Iris pigment epithelial cell (primary cell): Measurements from ENCODE around the gene SERTAD4.
"Not testable (repeated sequence)": the region's sequence is repeated elsewhere in the genome, so short reads cannot be mapped to it uniquely, and the experiment has no call there.

Experiments used
- DNase-seq: peaks from one replicate; pipeline ENCODE4 v3.0.0-alpha.2; 2011; ENCODE audit warnings: low read depth

SERTAD4 gene

GRCh38 chr1:210260096-210260495 is 27.5 kb downstream of the SERTAD4 start:
- DNase-seq, result no peak

GRCh38 chr1:210262167-210262896 is 29.7 kb downstream of the SERTAD4 start:
- DNase-seq, result no peak

GRCh38 chr1:210262897-210263272 is 30.3 kb downstream of the SERTAD4 start:
- DNase-seq, result no peak

GRCh38 chr1:210263963-210264362 is 31.4 kb downstream of the SERTAD4 start:
- DNase-seq, result no peak

GRCh38 chr1:210264496-210265380 is 32.1 kb downstream of the SERTAD4 start:
- DNase-seq, result no peak

GRCh38 chr1:210265392-210265955 is 32.9 kb downstream of the SERTAD4 start:
- DNase-seq, result not testable (repeated sequence)

GRCh38 chr1:210269981-210270380 is 37.4 kb downstream of the SERTAD4 start:
- DNase-seq, result no peak

GRCh38 chr1:210272666-210273065 is 40.1 kb downstream of the SERTAD4 start:
- no peak for DNase-seq

GRCh38 chr1:210280221-210280620 is 47.6 kb downstream of the SERTAD4 start:
- no peak for DNase-seq

GRCh38 chr1:210288116-210288515 is 55.5 kb downstream of the SERTAD4 start:
- no peak for DNase-seq

- DNase-seq, result no peak
Measured at GRCh38 chr1:210289248-210289647, 56.7 kb downstream of the SERTAD4 start.

GRCh38 chr1:210291081-210291764 is 58.6 kb downstream of the SERTAD4 start:
- no peak for DNase-seq

GRCh38 chr1:210291786-210292230 is 59.2 kb downstream of the SERTAD4 start:
- peak; percentile 23 for DNase-seq

GRCh38 chr1:210292231-210292871 is 59.8 kb downstream of the SERTAD4 start:
- DNase-seq, result no peak

GRCh38 chr1:210293171-210293607 is 60.6 kb downstream of the SERTAD4 start:
- peak; percentile 9 for DNase-seq

GRCh38 chr1:210294999-210295745 is 62.6 kb downstream of the SERTAD4 start:
- DNase-seq, result no peak
